ENCODE results near the gene MAP3K5.
"Not testable (repeated sequence)": the region's sequence is repeated elsewhere in the genome, so short reads cannot be mapped to it uniquely, and the experiment has no call there.

MAP3K5 gene

GRCh38 chr6:136771306-136771705 lies 21.0 kb downstream of the MAP3K5 start:
- no peak for DNase-seq

- DNase-seq, result no peak
Measured at GRCh38 chr6:136769759-136770158, 22.5 kb downstream of the MAP3K5 start.

- DNase-seq, result no peak
Measured at GRCh38 chr6:136769124-136769523, 23.2 kb downstream of the MAP3K5 start.

- DNase-seq, result no peak
Measured at GRCh38 chr6:136767570-136768309, 24.5 kb downstream of the MAP3K5 start.

GRCh38 chr6:136767103-136767502 lies 25.2 kb downstream of the MAP3K5 start:
- DNase-seq, result no peak

GRCh38 chr6:136766274-136766673 lies 26.0 kb downstream of the MAP3K5 start:
- no peak for DNase-seq

- no peak for DNase-seq
Measured at GRCh38 chr6:136764517-136764993, 27.7 kb downstream of the MAP3K5 start.

GRCh38 chr6:136763716-136764516 lies 28.4 kb downstream of the MAP3K5 start:
- DNase-seq, result no peak

- no peak for DNase-seq
Measured at GRCh38 chr6:136763255-136763654, 29.0 kb downstream of the MAP3K5 start.

- no peak for DNase-seq
Measured at GRCh38 chr6:136762022-136762975, 30.0 kb downstream of the MAP3K5 start.

GRCh38 chr6:136761227-136761922 lies 30.9 kb downstream of the MAP3K5 start:
- DNase-seq, result no peak

GRCh38 chr6:136760781-136761180 lies 31.5 kb downstream of the MAP3K5 start:
- not testable (repeated sequence) for DNase-seq

- DNase-seq, result no peak
Measured at GRCh38 chr6:136757150-136757549, 35.1 kb downstream of the MAP3K5 start.

GRCh38 chr6:136754820-136755219 lies 37.5 kb downstream of the MAP3K5 start:
- DNase-seq, result no peak

GRCh38 chr6:136753624-136754023 lies 38.7 kb downstream of the MAP3K5 start:
- peak; percentile 65 for DNase-seq

- DNase-seq, result no peak
Measured at GRCh38 chr6:136752554-136752953, 39.7 kb downstream of the MAP3K5 start.

- DNase-seq, result no peak
Measured at GRCh38 chr6:136751991-136752390, 40.3 kb downstream of the MAP3K5 start.

- peak; percentile 40 for DNase-seq
Measured at GRCh38 chr6:136751522-136751956, 40.7 kb downstream of the MAP3K5 start.

GRCh38 chr6:136750696-136751521 lies 41.4 kb downstream of the MAP3K5 start:
- no peak for DNase-seq

GRCh38 chr6:136749359-136749997 lies 42.8 kb downstream of the MAP3K5 start:
- DNase-seq, result no peak

GRCh38 chr6:136747507-136747906 lies 44.8 kb downstream of the MAP3K5 start:
- DNase-seq, result no peak

All from activated CD4-positive, alpha-beta T cell treated with anti-CD3 and anti-CD28 coated beads for 48 hours (primary cell).